Coronary artery (tissue), 2 donors: Measurements from ENCODE around the gene RTTN.

ENCODE experiments used
- DNase-seq: peaks from one replicate; pipeline ENCODE4 v3.0.0-alpha.2; 2017; ENCODE audit warnings: low spot score
- H3K27ac ChIP-seq, 2 donors: fragments of 200-600 bp; sonication (generic); one replicate each; pipeline ENCODE4 v1.5.1; 2016 to 2019
- H3K4me3 ChIP-seq: fragments of 200-600 bp; sonication (generic); 2 replicates; pipeline ENCODE4 v1.5.1; 2016; ENCODE audit warnings: mild to moderate bottlenecking, moderate library complexity
- CTCF ChIP-seq: fragments of 200-600 bp; sonication (generic); IDR thresholded peaks from one replicate; pipeline ENCODE4 v1.5.1; 2019; ENCODE audit warnings: antibody characterized with exemption

Gene RTTN

GRCh38 chr18:70154591-70155194, 50.8 kb downstream of the RTTN start:
- no peak overlapping the region for H3K27ac ChIP-seq
- DNase-seq, result no peak
- no peak for TF ChIP-seq CTCF
- no peak overlapping the region for H3K4me3 ChIP-seq

GRCh38 chr18:70151614-70152013, 53.9 kb downstream of the RTTN start:
- no peak for DNase-seq
- no peak overlapping the region for H3K27ac ChIP-seq
- TF ChIP-seq CTCF, result no peak
- no peak overlapping the region for H3K4me3 ChIP-seq

GRCh38 chr18:70149616-70150301, 55.7 kb downstream of the RTTN start:
- Histone ChIP-seq H3K27ac (no peak overlapping the region), H3K4me3 (no peak overlapping the region)
- no peak for TF ChIP-seq CTCF
- no peak for DNase-seq

GRCh38 chr18:70149156-70149555, 56.3 kb downstream of the RTTN start:
- Histone ChIP-seq H3K4me3 (no peak overlapping the region), H3K27ac (no peak overlapping the region)
- DNase-seq, result no peak
- TF ChIP-seq CTCF, result no peak

- DNase-seq, result no peak
- Histone ChIP-seq H3K27ac (no peak overlapping the region), H3K4me3 (no peak overlapping the region)
- no peak for TF ChIP-seq CTCF
These were observed 57.2 kb downstream of the RTTN start for GRCh38 chr18:70148039-70148938.

GRCh38 chr18:70146174-70146573, 59.3 kb downstream of the RTTN start:
- TF ChIP-seq CTCF, result no peak

More at GRCh38 chr18:70146174-70146573, 59.3 kb downstream of the RTTN start:
- DNase-seq, result no peak
- Histone ChIP-seq H3K27ac (no peak overlapping the region), H3K4me3 (no peak overlapping the region)
